H1 (cell line): ENCODE measurements around the gene CAMKK1. TPM values are rescaled to one million over a fixed set of nuclear protein-coding genes. Genes with fewer than 3 reads are reported as not detected.

Source experiments
- CHD7 ChIP-seq: fragments of 300-600 bp; sonication (generic); IDR thresholded peaks from 2 replicates; pipeline ENCODE4 v1.7.1; 2012; ENCODE audit warnings: low read length, moderate library complexity, mild to moderate bottlenecking, inconsistent platforms; ENCODE audit not compliant: insufficient replicate concordance
- TAF7 ChIP-seq: optimal IDR thresholded peaks from 2 replicates; pipeline ENCODE3; 2011; ENCODE audit warnings: low read depth, mild to moderate bottlenecking, inconsistent platforms, low read length, moderate library complexity, borderline replicate concordance
- polyA plus RNA-seq, 7 experiments: library from polyadenylated mRNA; depleted of rRNA in 3 of 7; stranded (reverse) in 5 of 7; unstranded in 2 of 7; fragments of >200 nt in 5 of 7; fragments of 200-250 nt in 2 of 7; gene quantifications; 1 replicate in 5 of 7; 2 replicates in 1 of 7; 4 replicates in 1 of 7; pipeline versions ENCODE4 v1.2.1 to v1.2.3, GENCODE V29; 2011 to 2013; ENCODE audit warnings: missing spikeins in 2 of 7, mixed read lengths in 2 of 7
- total RNA-seq: library from RNA; stranded (reverse); fragmentation: NEBNext Ultra II Directional; extraction: Animal tissue kit (Norgen Biotek cat#: 25700); gene quantifications from 2 replicates; pipeline ENCODE4 v1.2.1, GENCODE V29; 2021
- TF ChIP-seq, protein P1 (sequence below): IDR thresholded peaks from 2 replicates; pipeline ENCODE4 v1.6.1; 2012; ENCODE audit warnings: low read length, inconsistent platforms

The CAMKK1 gene
- total and polyA plus RNA-seq, 2 of the 8 experiments (the other 6 are each of a cell fraction or from before 2014, with no cell fraction given) = 7.1 to 7.6 TPM

- TF ChIP-seq CHD7 = no peak
- TF ChIP-seq TAF7 = no peak
- TF ChIP-seq, protein P1, sequence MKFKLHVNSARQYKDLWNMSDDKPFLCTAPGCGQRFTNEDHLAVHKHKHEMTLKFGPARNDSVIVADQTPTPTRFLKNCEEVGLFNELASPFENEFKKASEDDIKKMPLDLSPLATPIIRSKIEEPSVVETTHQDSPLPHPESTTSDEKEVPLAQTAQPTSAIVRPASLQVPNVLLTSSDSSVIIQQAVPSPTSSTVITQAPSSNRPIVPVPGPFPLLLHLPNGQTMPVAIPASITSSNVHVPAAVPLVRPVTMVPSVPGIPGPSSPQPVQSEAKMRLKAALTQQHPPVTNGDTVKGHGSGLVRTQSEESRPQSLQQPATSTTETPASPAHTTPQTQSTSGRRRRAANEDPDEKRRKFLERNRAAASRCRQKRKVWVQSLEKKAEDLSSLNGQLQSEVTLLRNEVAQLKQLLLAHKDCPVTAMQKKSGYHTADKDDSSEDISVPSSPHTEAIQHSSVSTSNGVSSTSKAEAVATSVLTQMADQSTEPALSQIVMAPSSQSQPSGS = no peak
- TF ChIP-seq, all 59 proteins: peak for 0
Measured at GRCh38 chr17:3922765-3923164, 29.9 kb upstream of the CAMKK1 start (continued).
